ENCODE measurements around the gene ASL.
"Not testable (repeated sequence)": the region's sequence is repeated elsewhere in the genome, so short reads cannot be mapped to it uniquely, and the experiment has no call there.

ASL gene

GRCh38 chr7:66070222-66070621, 5.4 kb upstream of the ASL start:
- H3K27ac ChIP-seq = no peak overlapping the region

DNA sequence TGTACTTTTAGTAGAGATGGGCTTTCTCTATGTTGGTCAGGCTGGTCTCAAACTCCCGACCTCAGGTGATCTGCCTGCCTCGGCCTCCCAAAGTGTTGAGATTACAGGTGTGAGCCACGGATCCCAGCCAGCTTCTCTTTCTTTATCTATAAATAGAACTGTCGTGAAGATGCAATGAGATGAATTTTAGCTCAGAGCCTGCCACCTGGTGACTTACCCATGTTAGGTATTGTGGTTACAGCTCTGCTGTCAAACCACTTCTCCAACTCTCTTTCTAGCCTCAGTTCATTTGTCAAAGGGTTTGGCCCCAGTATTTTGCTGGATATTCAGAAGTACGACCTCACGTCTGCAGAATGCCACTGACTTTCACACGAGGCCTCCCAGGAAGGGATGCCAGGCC, 3.4 kb upstream of the ASL start:
- not testable (repeated sequence) for H3K27ac ChIP-seq, H3K4me3 ChIP-seq

More at GRCh38 chr7:66070222-66070621, 5.4 kb upstream of the ASL start:
- no peak overlapping the region for H3K4me3 ChIP-seq

- Histone ChIP-seq H3K27ac (peak overlapping the region in 13 of 21 experiments; percentile 55 to 84 (median 78)), H3K4me3 (peak overlapping the region; percentile 52 to 85 (median 75))
These were observed 1.1 kb downstream of the ASL start for GRCh38 chr7:66076462-66077329.

DNA sequence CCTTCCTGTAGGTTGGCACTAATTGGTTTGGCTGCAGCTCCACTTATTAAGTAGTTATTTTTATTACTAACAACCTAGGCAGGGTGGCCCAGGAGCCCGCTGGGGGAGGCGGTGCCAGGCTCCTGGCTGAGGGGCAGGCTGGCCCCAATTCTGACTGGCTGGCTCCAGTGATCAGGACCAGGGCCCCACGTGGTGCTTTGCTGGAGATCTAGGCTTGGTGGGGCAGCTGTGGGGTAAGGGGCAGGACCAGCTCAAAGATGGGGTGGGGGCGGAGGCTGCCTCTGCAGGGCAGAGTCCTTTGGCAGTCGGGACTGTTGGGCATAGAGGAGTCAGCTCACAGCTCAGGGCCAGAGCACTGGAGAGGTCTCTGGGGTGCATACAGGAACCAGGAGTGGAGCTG, 2.4 kb downstream of the ASL start:
- H3K4me3 ChIP-seq = no peak overlapping the region
- H3K27ac ChIP-seq = no peak overlapping the region

DNA sequence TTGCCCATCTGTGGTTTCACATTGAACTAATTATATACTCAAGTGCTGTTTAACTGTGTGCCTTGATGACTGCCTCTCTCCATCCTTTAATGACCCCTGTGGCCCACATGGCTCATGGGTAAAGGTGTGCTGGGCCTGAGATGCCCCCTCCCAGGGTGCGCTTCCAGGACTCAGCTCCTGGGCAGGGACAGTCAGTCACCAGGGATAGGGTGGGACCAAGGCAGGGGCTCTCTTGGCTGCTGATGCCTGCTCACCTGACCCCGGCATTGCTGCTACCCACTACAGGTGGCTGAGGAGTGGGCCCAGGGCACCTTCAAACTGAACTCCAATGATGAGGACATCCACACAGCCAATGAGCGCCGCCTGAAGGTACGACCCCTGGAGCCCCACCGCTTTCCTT, 6.5 kb downstream of the ASL start:
- H3K4me3 ChIP-seq = no peak overlapping the region
- H3K27ac ChIP-seq = no peak overlapping the region

GRCh38 chr7:66082886-66083415, 7.3 kb downstream of the ASL start:
- H3K4me3 ChIP-seq = no peak overlapping the region
- no peak overlapping the region for H3K27ac ChIP-seq

DNA sequence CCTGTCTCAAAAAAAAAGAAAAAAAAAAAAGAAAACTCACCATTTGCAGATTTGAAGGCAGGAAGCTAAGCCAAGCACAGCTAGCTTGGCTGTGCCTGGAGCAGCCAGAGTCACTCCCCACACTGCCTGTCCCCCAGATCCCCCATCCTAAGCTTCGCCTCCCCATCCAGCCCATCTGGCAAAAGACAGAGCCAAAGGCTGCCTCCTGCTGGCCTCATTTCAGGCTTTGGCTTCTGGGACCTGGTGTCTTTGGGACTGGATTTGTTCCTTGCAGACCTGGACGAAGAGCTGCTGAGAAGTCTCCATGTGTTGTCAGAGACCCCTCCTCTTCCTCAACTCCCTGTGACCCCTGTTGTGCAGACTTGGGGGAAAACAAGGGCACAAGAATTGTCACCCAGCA, 8.1 kb downstream of the ASL start:
- Histone ChIP-seq H3K27ac (no peak overlapping the region), H3K4me3 (no peak overlapping the region)

DNA sequence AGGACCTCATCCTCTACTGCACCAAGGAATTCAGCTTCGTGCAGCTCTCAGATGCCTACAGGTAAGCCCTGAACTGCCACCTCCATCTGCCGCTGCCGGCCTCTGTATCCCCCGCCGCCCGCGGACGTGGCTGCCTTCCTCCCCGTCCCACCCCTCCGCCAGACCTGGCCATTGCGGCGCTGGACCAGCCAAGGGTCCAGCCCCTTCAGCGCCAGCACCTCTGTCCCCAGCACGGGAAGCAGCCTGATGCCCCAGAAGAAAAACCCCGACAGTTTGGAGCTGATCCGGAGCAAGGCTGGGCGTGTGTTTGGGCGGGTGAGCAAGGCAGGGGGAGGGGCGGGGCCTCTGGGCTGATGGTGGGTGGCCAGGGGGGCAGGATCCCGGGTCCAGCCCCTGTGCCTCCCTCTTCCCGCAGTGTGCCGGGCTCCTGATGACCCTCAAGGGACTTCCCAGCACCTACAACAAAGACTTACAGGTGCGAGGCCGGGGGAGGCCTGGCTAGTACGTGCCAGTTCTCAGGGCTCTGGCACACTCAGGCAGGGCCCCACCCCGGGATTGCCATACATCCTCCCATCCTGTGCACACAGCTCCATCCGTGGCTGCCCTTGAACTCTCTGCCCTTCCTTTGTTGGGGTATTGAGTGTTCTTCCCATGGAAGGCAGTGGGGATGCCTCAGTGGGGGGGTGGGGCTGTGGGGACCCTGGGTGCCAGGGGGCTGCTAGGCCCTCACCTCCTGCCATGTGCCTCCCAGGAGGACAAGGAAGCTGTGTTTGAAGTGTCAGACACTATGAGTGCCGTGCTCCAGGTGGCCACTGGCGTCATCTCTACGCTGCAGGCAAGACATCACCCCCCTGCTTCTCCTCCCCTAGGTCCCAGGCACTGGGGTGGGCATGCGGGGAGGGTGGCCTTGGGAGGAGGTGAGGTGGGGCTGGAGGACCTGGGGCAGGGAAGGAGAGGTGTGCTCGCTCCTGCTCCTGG, 13.5 kb downstream of the ASL start:
- Histone ChIP-seq H3K27ac (no peak overlapping the region), H3K4me3 (peak overlapping the region in 1 of 7 experiments; percentile 7)

GRCh38 chr7:66092654-66093053, 17.0 kb downstream of the ASL start:
- no peak overlapping the region for H3K4me3 ChIP-seq

GRCh38 chr7:66095010-66095409, 19.4 kb downstream of the ASL start:
- H3K27ac ChIP-seq = no peak overlapping the region
- no peak overlapping the region for H3K4me3 ChIP-seq

More at GRCh38 chr7:66092654-66093053, 17.0 kb downstream of the ASL start:
- no peak overlapping the region for H3K27ac ChIP-seq

GRCh38 chr7:66099232-66099550, 23.6 kb downstream of the ASL start:
- H3K27ac ChIP-seq = peak overlapping the region in 12 of 21 experiments; percentile 67 to 88 (median 78)
- no peak overlapping the region for H3K4me3 ChIP-seq

- Histone ChIP-seq H3K4me3 (peak overlapping the region; percentile 12 to 34 (median 26)), H3K27ac (peak overlapping the region in 20 of 21 experiments; percentile 35 to 88 (median 78))
These were observed 24.2 kb downstream of the ASL start for GRCh38 chr7:66099551-66100407.

- H3K4me3 ChIP-seq = peak overlapping the region in 6 of 7 experiments; percentile 16 to 34 (median 28)
- H3K27ac ChIP-seq = peak overlapping the region in 20 of 21 experiments; percentile 35 to 88 (median 78)
These were observed 24.9 kb downstream of the ASL start for GRCh38 chr7:66100408-66101050.

DNA sequence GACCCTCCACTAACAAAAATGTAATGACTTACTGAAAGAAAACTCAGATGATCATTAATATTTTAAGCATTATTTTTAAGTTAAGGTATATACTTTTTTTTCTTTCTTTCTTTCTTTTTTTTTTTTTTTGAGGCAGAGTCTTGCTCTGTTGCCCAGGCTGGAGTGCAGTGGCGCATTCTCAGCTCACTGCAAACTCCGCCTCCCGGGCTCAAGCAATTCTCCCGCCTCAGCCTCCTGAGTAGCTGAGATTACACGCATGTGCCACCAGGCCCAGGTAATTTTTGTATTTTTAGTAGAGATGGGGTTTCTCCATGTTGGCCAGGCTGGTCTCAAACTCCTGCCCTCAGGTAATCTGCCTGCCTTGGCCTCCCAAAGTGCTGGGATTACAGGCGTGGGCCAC, 26.5 kb downstream of the ASL start:
- H3K4me3 ChIP-seq, H3K27ac ChIP-seq: not testable (repeated sequence)

- not testable (repeated sequence) for H3K4me3 ChIP-seq, H3K27ac ChIP-seq
These were observed 28.4 kb downstream of the ASL start for GRCh38 chr7:66103994-66104393.

GRCh38 chr7:66105263-66105748, 29.7 kb downstream of the ASL start:
- Histone ChIP-seq H3K4me3 (no peak overlapping the region), H3K27ac (no peak overlapping the region)

DNA sequence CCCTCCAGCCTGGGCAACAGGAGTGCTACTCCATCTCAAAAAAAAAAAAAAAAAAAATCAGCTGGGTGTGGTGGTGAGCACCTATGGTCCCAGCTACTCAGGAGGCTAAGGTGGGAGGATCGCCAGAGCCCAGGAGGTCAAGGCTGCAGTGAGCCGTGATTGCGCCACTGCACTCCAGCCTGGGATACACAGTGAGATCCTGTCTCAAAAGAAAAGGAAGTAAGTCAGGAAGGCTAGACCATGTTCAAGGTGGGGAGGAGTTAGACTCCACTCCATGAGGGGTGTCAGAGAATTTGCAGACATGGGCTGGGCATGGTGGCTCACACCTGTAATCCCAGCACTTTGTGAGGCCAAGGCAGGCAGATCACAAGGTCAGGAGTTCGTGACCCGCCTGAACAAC, 32.8 kb downstream of the ASL start:
- H3K27ac ChIP-seq, H3K4me3 ChIP-seq: not testable (repeated sequence)

DNA sequence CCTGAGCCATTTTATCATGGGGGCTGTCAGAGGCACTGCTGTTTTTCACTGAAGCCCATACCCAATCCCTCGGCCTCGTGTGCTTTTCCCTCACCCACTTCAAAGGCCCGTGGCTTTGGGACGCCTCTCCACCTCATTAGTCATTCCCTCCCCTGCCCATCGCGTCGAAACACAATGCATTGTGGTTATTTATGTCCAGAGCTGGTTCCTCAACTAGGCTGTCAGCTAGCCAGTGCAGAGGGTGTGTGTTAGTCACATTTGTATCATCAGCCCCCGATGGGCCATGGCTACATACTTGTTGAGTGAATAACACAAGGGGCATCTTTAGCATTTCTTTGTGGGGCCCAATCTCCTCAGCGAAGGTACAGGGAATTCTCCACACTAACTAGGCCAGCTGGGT, 35.2 kb downstream of the ASL start:
- peak overlapping the region in 1 of 21 experiments; percentile 41 for H3K27ac ChIP-seq
- no peak overlapping the region for H3K4me3 ChIP-seq

Data from skin epidermis (tissue), 12 donors.